IMR-90 (cell line): ENCODE results near the gene PIN4. TPM values are rescaled to one million over a fixed set of nuclear protein-coding genes. Genes with fewer than 3 reads are reported as not detected.

ENCODE experiments used
- ATAC-seq: fragments of 200-7000 bp; cut with Tn5 transposase; 2 replicates; pipeline ENCODE4 v1.9.1; 2020; ENCODE audit warnings: low read depth, mild to moderate bottlenecking, moderate library complexity
- BruUV-seq: library from RNA; stranded (reverse); fragments of 400-500 nt; replicated peaks from 2 replicates; lab custom pipeline; 2021; lab: Mats Ljungman, UMichigan
- CTCF ChIA-PET: fragments of 300-600 bp; formaldehyde crosslinking; extraction: SDS; loops from one replicate; lab custom pipeline; 2021; ENCODE audit warnings: antibody characterized with exemption; lab: Yijun Ruan, JAX
- POLR2A ChIA-PET: fragments of 300-600 bp; sonication (Branson Sonifier 250); formaldehyde crosslinking; loops from one replicate; lab custom pipeline; 2022; ENCODE audit warnings: antibody characterized with exemption; ENCODE audit not compliant: unreplicated experiment; lab: Charles Lee
- DNase-seq: peaks from one replicate; pipeline ENCODE4 v3.0.0; 2013
- H2AFZ ChIP-seq: replicated peaks from 2 replicates; pipeline ENCODE3; 2013; ENCODE audit warnings: low read length, mild to moderate bottlenecking; ENCODE audit not compliant: poor library complexity
- H2AK5ac ChIP-seq: 2 replicates; pipeline ENCODE4 v1.6.1; 2013; ENCODE audit warnings: low read depth, low read length, inconsistent platforms
- H2AK9ac ChIP-seq: replicated peaks from 2 replicates; pipeline ENCODE3; 2013; ENCODE audit warnings: mild to moderate bottlenecking, low read depth, low read length, moderate library complexity; ENCODE audit not compliant: poor library complexity
- H2BK120ac ChIP-seq: 2 replicates; pipeline ENCODE4 v1.6.1; 2013; ENCODE audit warnings: low read depth, low read length, inconsistent platforms
- H2BK15ac ChIP-seq: 3 replicates; pipeline ENCODE4 v1.6.1; 2013; ENCODE audit warnings: low read depth, low read length, inconsistent platforms
- H2BK20ac ChIP-seq: 2 replicates; pipeline ENCODE4 v1.6.1; 2013; ENCODE audit warnings: low read depth, mild to moderate bottlenecking, inconsistent platforms, low read length, moderate library complexity
- H2BK5ac ChIP-seq: 2 replicates; pipeline ENCODE4 v1.6.1; 2013; ENCODE audit warnings: mild to moderate bottlenecking, low read depth, low read length, inconsistent platforms; ENCODE audit not compliant: poor library complexity, severe bottlenecking
- H3K14ac ChIP-seq: replicated peaks from 2 replicates; pipeline ENCODE4 v1.6.1; 2013; ENCODE audit warnings: low read depth, low read length, inconsistent platforms
- H3K18ac ChIP-seq: 2 replicates; pipeline ENCODE4 v1.6.1; 2013; ENCODE audit warnings: low read depth, low read length, control low read depth
- H3K23ac ChIP-seq: 2 replicates; pipeline ENCODE4 v1.6.1; 2013; ENCODE audit warnings: low read depth, low read length, inconsistent platforms
- H3K27ac ChIP-seq: 2 replicates; pipeline ENCODE4 v1.5.1; 2013; ENCODE audit warnings: mild to moderate bottlenecking, control low read depth, low read length; ENCODE audit not compliant: insufficient read depth
- H3K27me3 ChIP-seq: 2 replicates; pipeline ENCODE4 v1.6.1; 2013; ENCODE audit warnings: low read length; ENCODE audit not compliant: control insufficient read depth, insufficient read depth
- H3K36me3 ChIP-seq: 2 replicates; pipeline ENCODE4 v1.6.1; 2013; ENCODE audit warnings: low read length, mixed read lengths; ENCODE audit not compliant: control insufficient read depth, insufficient read depth
- H3K4ac ChIP-seq: 2 replicates; pipeline ENCODE4 v1.6.1; 2013; ENCODE audit warnings: low read depth, low read length, inconsistent platforms
- H3K4me1 ChIP-seq: 2 replicates; pipeline ENCODE4 v1.6.1; 2013; ENCODE audit warnings: low read length, mixed read lengths; ENCODE audit not compliant: control insufficient read depth, insufficient read depth
- H3K4me2 ChIP-seq: 2 replicates; pipeline ENCODE4 v1.6.1; 2013; ENCODE audit warnings: low read depth, mild to moderate bottlenecking, control low read depth, low read length, moderate library complexity
- H3K4me3 ChIP-seq: 2 replicates; pipeline ENCODE4 v1.5.1; 2013; ENCODE audit warnings: low read depth, mild to moderate bottlenecking, control low read depth, low read length, moderate library complexity; ENCODE audit not compliant: insufficient read depth
- H3K56ac ChIP-seq: 2 replicates; pipeline ENCODE4 v1.6.1; 2013; ENCODE audit warnings: low read length, inconsistent platforms; ENCODE audit not compliant: insufficient read depth; ENCODE audit errors: extremely low read depth
- H3K79me1 ChIP-seq, 2 experiments: 2 replicates each; pipeline ENCODE4 v1.6.1; 2013; ENCODE audit warnings: low read length in 2 of 2, inconsistent platforms in 1 of 2, low read depth in 1 of 2
- H3K9ac ChIP-seq: 2 replicates; pipeline ENCODE4 v1.6.1; 2013; ENCODE audit warnings: low read depth, low read length, control low read depth
- H3K9me1 ChIP-seq: 2 replicates; pipeline ENCODE4 v1.6.1; 2013; ENCODE audit warnings: low read length, inconsistent platforms; ENCODE audit not compliant: insufficient read depth
- H3K9me3 ChIP-seq: 2 replicates; pipeline ENCODE4 v1.6.1; 2013; ENCODE audit warnings: low read length; ENCODE audit not compliant: control insufficient read depth, insufficient read depth
- H4K20me1 ChIP-seq: 2 replicates; pipeline ENCODE4 v1.6.1; 2013; ENCODE audit warnings: low read length, inconsistent platforms; ENCODE audit not compliant: insufficient read depth
- H4K5ac ChIP-seq: 2 replicates; pipeline ENCODE4 v1.6.1; 2013; ENCODE audit warnings: mild to moderate bottlenecking, low read depth, low read length, control low read depth
- H4K8ac ChIP-seq, 2 experiments: 2 replicates each; pipeline ENCODE4 v1.6.1; 2013; ENCODE audit warnings: low read depth in 2 of 2, low read length in 2 of 2, control low read depth in 1 of 2, inconsistent platforms in 1 of 2
- H4K91ac ChIP-seq: 2 replicates; pipeline ENCODE4 v1.6.1; 2013; ENCODE audit warnings: low read depth, low read length, inconsistent platforms; ENCODE audit not compliant: insufficient read depth
- BHLHE40 ChIP-seq: fragments of 150-350 bp; IDR thresholded peaks from 2 replicates; pipeline ENCODE4 v1.6.1; 2016; ENCODE audit warnings: mild to moderate bottlenecking, low read depth, low read length
- CEBPB ChIP-seq: IDR thresholded peaks from 2 replicates; pipeline ENCODE4 v1.6.1; 2012; ENCODE audit warnings: low read depth, low read length, improper control_type of control experiment
- MAFK ChIP-seq: IDR thresholded peaks from 2 replicates; pipeline ENCODE4 v1.6.1; 2012; ENCODE audit warnings: low read depth, low read length, improper control_type of control experiment
- MAZ ChIP-seq: IDR thresholded peaks from 2 replicates; pipeline ENCODE4 v1.6.1; 2012; ENCODE audit warnings: low read depth, mild to moderate bottlenecking, low read length, improper control_type of control experiment, moderate library complexity, borderline replicate concordance
- NFE2L2 ChIP-seq: fragments of 150-350 bp; IDR thresholded peaks from 2 replicates; pipeline ENCODE4 v1.6.1; 2016; ENCODE audit warnings: low read depth, mild to moderate bottlenecking, low read length
- RAD21 ChIP-seq: IDR thresholded peaks from 2 replicates; pipeline ENCODE4 v1.6.1; 2012; ENCODE audit warnings: low read length, improper control_type of control experiment
- SMC3 ChIP-seq: fragments of 150-350 bp; IDR thresholded peaks from 2 replicates; pipeline ENCODE4 v1.6.1; 2016; ENCODE audit warnings: low read depth, mild to moderate bottlenecking, antibody characterized with exemption, low read length, moderate library complexity
- WGBS, 2 experiments: methylation state at CpG; one replicate each; pipeline versions ENCODE4 v1.1.5 to v1.1.7; 2013; ENCODE audit warnings: missing lambda C conversion rate in 2 of 2; ENCODE audit not compliant: insufficient read length in 1 of 2; ENCODE audit errors: extremely low coverage in 2 of 2; 5-methylcytosine and 5-hydroxymethylcytosine counted together
- dilution Hi-C: fragments of 300-500 bp; cut with HindIII; formaldehyde crosslinking; loops from one replicate; pipeline ENCODE4 v1.14.3; 2018; ENCODE audit warnings: low sequenced_read_pairs; ENCODE audit not compliant: unreplicated experiment
- in situ Hi-C: fragments of 300-500 bp; cut with MboI; formaldehyde crosslinking; loops from 3 replicates; pipeline ENCODE4 v1.14.3; 2019; ENCODE audit warnings: low sequenced_read_pairs, inconsistent platforms, mixed read lengths
- intact Hi-C: fragments of 100-400 bp; cut with micrococcal nuclease; formaldehyde crosslinking; loops from 2 replicates; pipeline ENCODE4 v1.10.0; 2022
- polyA plus RNA-seq, 3 experiments: library from polyadenylated mRNA; depleted of rRNA; stranded (reverse); fragments of >200 nt; gene quantifications; 2 replicates each; pipeline ENCODE4 v1.2.3, GENCODE V29; 2012; ENCODE audit warnings: low replicate concordance in 1 of 3
- total RNA-seq: library from RNA; depleted of rRNA; stranded (reverse); fragments of >200 nt; gene quantifications from 2 replicates; pipeline ENCODE4 v1.2.3, GENCODE V29; 2012
- TF ChIP-seq, protein P1 (sequence below): conservative IDR thresholded peaks from 2 replicates; pipeline ENCODE4 v1.5.1; 2012; ENCODE audit warnings: mild to moderate bottlenecking, low read depth, low read length, improper control_type of control experiment
- TF ChIP-seq, protein P2 (sequence below): fragments of 150-350 bp; IDR thresholded peaks from 2 replicates; pipeline ENCODE4 v1.6.1; 2016; ENCODE audit warnings: low read depth, mild to moderate bottlenecking, low read length, moderate library complexity, borderline replicate concordance

PIN4 gene
- total and polyA plus RNA-seq, 2 of the 4 experiments (the other 2 are of a cell fraction), result 2.2 to 18.2 TPM

DNA sequence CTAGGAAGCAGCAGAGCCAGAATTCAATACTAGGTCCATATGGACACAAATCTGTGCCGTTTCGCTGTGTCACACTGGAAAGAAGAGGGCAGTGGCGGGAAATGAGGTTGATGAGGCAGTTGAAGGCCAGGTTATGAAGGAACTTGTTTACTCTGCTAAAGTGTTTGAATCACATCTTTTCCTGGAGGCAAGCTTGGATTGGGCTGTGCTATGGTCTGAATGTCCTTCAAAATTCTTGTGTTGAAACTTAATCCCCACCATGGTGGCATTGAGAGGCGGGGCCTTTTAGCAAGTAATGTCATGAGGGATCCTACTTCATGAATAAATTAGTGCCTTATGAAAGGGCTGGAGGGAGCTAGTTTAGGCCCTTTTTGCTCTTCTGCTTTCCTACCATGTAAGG is 59.4 kb downstream of the PIN4 start:
- ATAC-seq, result no peak
- 80% methylated on average over 2 of the region's 4 CpGs; no CpG with 5 or more reads in 1 of the 2 experiments for WGBS, 2 experiments
- ChIA-PET CTCF (no interaction called here), POLR2A (no interaction called here)
- in situ Hi-C loops, result no loop called here
- 0 out of 2 replicates have a peak, but pooled peaks cover 3% of the 10 kb centered on the region for H3K9me1 ChIP-seq
- no peak overlapping the region for H4K5ac ChIP-seq
- no peak overlapping the region for H2BK20ac ChIP-seq
- no peak overlapping the region for H2AK9ac ChIP-seq
- no peaks in the 10 kb centered on the region for H3K4me1 ChIP-seq
- H2BK15ac ChIP-seq, result no peak overlapping the region
- no peak overlapping the region for H4K91ac ChIP-seq
- H3K56ac ChIP-seq, result no peak overlapping the region
- no peak overlapping the region for H3K9ac ChIP-seq
- intact Hi-C loops, result no loop called here
- no peak overlapping the region for H3K23ac ChIP-seq
- H3K18ac ChIP-seq, result no peak overlapping the region
- dilution Hi-C loops, result no loop called here
- no peaks in the 10 kb centered on the region for H3K9me3 ChIP-seq
- H3K36me3 ChIP-seq, result no peaks in the 10 kb centered on the region
- no peak for TF ChIP-seq CEBPB
- no peak for TF ChIP-seq SMC3
- TF ChIP-seq MAZ, result no peak
- TF ChIP-seq BHLHE40, result no peak
- TF ChIP-seq RAD21, result no peak
- TF ChIP-seq, protein P1, sequence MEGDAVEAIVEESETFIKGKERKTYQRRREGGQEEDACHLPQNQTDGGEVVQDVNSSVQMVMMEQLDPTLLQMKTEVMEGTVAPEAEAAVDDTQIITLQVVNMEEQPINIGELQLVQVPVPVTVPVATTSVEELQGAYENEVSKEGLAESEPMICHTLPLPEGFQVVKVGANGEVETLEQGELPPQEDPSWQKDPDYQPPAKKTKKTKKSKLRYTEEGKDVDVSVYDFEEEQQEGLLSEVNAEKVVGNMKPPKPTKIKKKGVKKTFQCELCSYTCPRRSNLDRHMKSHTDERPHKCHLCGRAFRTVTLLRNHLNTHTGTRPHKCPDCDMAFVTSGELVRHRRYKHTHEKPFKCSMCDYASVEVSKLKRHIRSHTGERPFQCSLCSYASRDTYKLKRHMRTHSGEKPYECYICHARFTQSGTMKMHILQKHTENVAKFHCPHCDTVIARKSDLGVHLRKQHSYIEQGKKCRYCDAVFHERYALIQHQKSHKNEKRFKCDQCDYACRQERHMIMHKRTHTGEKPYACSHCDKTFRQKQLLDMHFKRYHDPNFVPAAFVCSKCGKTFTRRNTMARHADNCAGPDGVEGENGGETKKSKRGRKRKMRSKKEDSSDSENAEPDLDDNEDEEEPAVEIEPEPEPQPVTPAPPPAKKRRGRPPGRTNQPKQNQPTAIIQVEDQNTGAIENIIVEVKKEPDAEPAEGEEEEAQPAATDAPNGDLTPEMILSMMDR, result no peak
- TF ChIP-seq, protein P2, sequence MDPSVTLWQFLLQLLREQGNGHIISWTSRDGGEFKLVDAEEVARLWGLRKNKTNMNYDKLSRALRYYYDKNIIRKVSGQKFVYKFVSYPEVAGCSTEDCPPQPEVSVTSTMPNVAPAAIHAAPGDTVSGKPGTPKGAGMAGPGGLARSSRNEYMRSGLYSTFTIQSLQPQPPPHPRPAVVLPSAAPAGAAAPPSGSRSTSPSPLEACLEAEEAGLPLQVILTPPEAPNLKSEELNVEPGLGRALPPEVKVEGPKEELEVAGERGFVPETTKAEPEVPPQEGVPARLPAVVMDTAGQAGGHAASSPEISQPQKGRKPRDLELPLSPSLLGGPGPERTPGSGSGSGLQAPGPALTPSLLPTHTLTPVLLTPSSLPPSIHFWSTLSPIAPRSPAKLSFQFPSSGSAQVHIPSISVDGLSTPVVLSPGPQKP, result no peak
- TF ChIP-seq NFE2L2, result no peak
- TF ChIP-seq MAFK, result no peak
- no peak overlapping the region for H4K8ac ChIP-seq
- no peak overlapping the region for H2BK5ac ChIP-seq
- DNase-seq, result no peak
- H3K27ac ChIP-seq, result no peak overlapping the region
- H2AK5ac ChIP-seq, result no peak overlapping the region
- peaks cover 2% of the 10 kb centered on the region; the same call in 1 of the 2 replicates for H3K27me3 ChIP-seq
- no peak overlapping the region for H3K4me3 ChIP-seq
- 0 out of 2 replicates have a peak, but pooled peaks cover 4% of the 10 kb centered on the region for H4K20me1 ChIP-seq
- H3K4ac ChIP-seq, result no peak overlapping the region
- no TSS peak for BruUV-seq
- no peaks in the 10 kb centered on the region; a peak in 1 of 4 replicates for H3K79me1 ChIP-seq
- H3K4me2 ChIP-seq, result no peak overlapping the region
- no peak overlapping the region for H2BK120ac ChIP-seq
- no peak overlapping the region for H3K14ac ChIP-seq
- H2AFZ ChIP-seq, result no peak overlapping the region
